GM23248 (cell line): Measurements from ENCODE around the gene CCDC85C. TPM values are rescaled to one million over a fixed set of nuclear protein-coding genes. Genes with fewer than 3 reads are reported as not detected.

Experiments used
- DNase-seq: peaks from one replicate; pipeline ENCODE4 v3.0.0-alpha.2; 2015
- H2AFZ ChIP-seq: fragments of 200-600 bp; sonication (generic); 2 replicates; pipeline ENCODE4 v1.6.1; 2016; ENCODE audit warnings: antibody characterized with exemption
- H3F3A ChIP-seq: fragments of 200-600 bp; sonication (generic); 2 replicates; pipeline ENCODE4 v1.6.1; 2016; ENCODE audit warnings: mild to moderate bottlenecking, antibody characterized with exemption, mixed run types; ENCODE audit not compliant: insufficient read depth
- H3K27ac ChIP-seq: fragments of 200-600 bp; sonication (generic); 2 replicates; pipeline ENCODE4 v1.5.1; 2016; ENCODE audit warnings: mild to moderate bottlenecking
- H3K27me3 ChIP-seq: fragments of 200-600 bp; sonication (generic); replicated peaks from 2 replicates; pipeline ENCODE4 v1.6.1; 2016; ENCODE audit warnings: mild to moderate bottlenecking; ENCODE audit not compliant: insufficient read depth
- H3K36me3 ChIP-seq: fragments of 200-600 bp; sonication (generic); 2 replicates; pipeline ENCODE4 v1.6.1; 2016; ENCODE audit warnings: low read depth, mild to moderate bottlenecking
- H3K4me1 ChIP-seq: fragments of 200-600 bp; sonication (generic); 2 replicates; pipeline ENCODE4 v1.6.1; 2016; ENCODE audit warnings: mild to moderate bottlenecking; ENCODE audit not compliant: insufficient read depth
- H3K4me2 ChIP-seq: fragments of 200-600 bp; sonication (generic); one replicate; pipeline ENCODE4 v1.6.1; 2016; ENCODE audit warnings: mild to moderate bottlenecking; ENCODE audit not compliant: unreplicated experiment
- H3K4me3 ChIP-seq: fragments of 200-600 bp; sonication (generic); 2 replicates; pipeline ENCODE4 v1.5.1; 2016; ENCODE audit warnings: mild to moderate bottlenecking
- H3K79me2 ChIP-seq: fragments of 200-600 bp; sonication (generic); 2 replicates; pipeline ENCODE4 v1.6.1; 2016; ENCODE audit warnings: mild to moderate bottlenecking; ENCODE audit not compliant: insufficient read depth
- H3K9ac ChIP-seq: fragments of 200-600 bp; sonication (generic); 2 replicates; pipeline ENCODE4 v1.6.1; 2016; ENCODE audit warnings: mild to moderate bottlenecking
- H3K9me2 ChIP-seq: fragments of 200-600 bp; sonication (generic); 2 replicates; pipeline ENCODE4 v1.6.1; 2016; ENCODE audit warnings: mixed run types, mild to moderate bottlenecking, moderate library complexity; ENCODE audit not compliant: insufficient read depth
- H3K9me3 ChIP-seq: fragments of 200-600 bp; sonication (generic); one replicate; pipeline ENCODE4 v1.6.1; 2017; ENCODE audit warnings: low read depth
- H4K20me1 ChIP-seq: fragments of 200-600 bp; sonication (generic); 2 replicates; pipeline ENCODE4 v1.6.0; 2016; ENCODE audit not compliant: insufficient read depth
- EZH2 ChIP-seq: fragments of 200-600 bp; sonication (generic); IDR thresholded peaks from 2 replicates; pipeline ENCODE4 v1.6.1; 2018; ENCODE audit warnings: antibody characterized with exemption, mild to moderate bottlenecking; ENCODE audit not compliant: insufficient read depth, poor library complexity, severe bottlenecking
- EZH2phosphoT487 ChIP-seq: fragments of 200-600 bp; sonication (generic); IDR thresholded peaks from 2 replicates; pipeline ENCODE4 v1.6.1; 2018; ENCODE audit warnings: antibody characterized with exemption, moderate library complexity, mild to moderate bottlenecking, low read depth; ENCODE audit not compliant: insufficient read depth
- WGBS, 2 experiments: methylation state at CpG; one replicate each; pipeline ENCODE4 v1.1.6; 2015 to 2017; ENCODE audit warnings: low lambda C conversion rate in 2 of 2, low coverage in 1 of 2; ENCODE audit errors: missing lambda C conversion rate in 2 of 2; 5-methylcytosine and 5-hydroxymethylcytosine counted together
- in situ Hi-C: fragments of 300-500 bp; cut with MboI; formaldehyde crosslinking; loops from 2 replicates; pipeline ENCODE4 v1.15.0; 2020
- polyA plus RNA-seq: library from polyadenylated mRNA; unstranded; fragments of >200 nt; fragmentation: Nextera tagmentation; extraction: Ambion mirVana; gene quantifications from 2 replicates; pipeline ENCODE4 v1.2.1, GENCODE V29; 2016
- total RNA-seq: library from RNA; depleted of rRNA; stranded (reverse); fragments of >200 nt; shearing (Covaris generic); gene quantifications from 2 replicates; pipeline ENCODE4 v1.2.3, GENCODE V29; 2014

CCDC85C gene
- total and polyA plus RNA-seq, 2 experiments from 2014 or later, result 0.68 to 11.0 TPM

DNA sequence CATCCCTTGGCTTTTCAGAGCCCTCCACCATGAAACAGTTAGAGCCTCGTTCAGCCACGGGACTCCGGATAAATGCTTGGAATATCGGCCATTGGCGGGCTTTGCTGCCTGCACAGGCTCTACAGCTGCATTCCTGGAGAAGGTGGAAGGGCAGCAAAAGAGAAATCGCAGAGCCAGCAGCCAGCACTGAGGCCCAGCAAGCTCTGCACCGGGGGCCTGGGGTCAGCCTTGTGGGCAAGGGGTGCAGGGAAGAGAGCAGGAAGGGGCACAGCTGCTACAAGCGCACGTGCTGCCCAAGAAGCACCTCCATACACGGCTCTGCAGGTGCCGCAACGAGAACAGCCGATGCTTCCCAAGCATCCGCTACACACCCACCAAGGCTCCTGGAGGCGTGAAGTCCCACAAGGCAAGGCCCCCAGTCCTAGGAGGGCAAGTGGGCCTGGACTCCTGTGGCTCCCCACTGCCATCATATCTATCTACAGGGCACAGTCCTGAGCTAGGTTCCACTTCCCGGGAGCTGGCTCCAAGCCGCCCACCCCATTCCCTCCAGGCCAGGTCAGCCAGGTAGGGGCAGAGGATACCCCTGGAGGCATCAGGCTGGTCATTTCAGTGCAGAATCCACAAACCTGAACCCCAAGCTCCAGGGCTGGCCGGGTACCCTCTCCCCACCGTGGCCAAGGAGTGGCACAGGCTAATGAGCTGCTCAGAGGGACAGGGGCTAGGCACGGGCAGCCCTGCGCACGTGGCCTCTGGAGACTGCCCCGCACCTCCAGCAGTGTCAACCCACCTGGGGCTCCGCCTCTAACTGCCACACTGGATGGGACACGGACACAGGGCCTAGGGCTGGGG, 82.6 kb downstream of the CCDC85C start:
- H3K9me2 ChIP-seq, result no peaks in the 10 kb centered on the region
- TF ChIP-seq EZH2phosphoT487 (no peak), EZH2 (no peak)
- no peak for DNase-seq
- H3K36me3 ChIP-seq, result no peaks in the 10 kb centered on the region
- H3K4me3 ChIP-seq, result no peak overlapping the region
- H4K20me1 ChIP-seq, result no peaks in the 10 kb centered on the region
- no peak overlapping the region for H3K9ac ChIP-seq
- H3K27me3 ChIP-seq, result no peaks in the 10 kb centered on the region
- WGBS, 2 experiments, result 88 to 89% methylated on average over 24 to 25 of the region's 25 CpGs
- no peak overlapping the region for H2AFZ ChIP-seq
- no peak overlapping the region for H3K4me2 ChIP-seq
- no peaks in the 10 kb centered on the region for H3K9me3 ChIP-seq
- in situ Hi-C loops, result loop anchor here (5.0 to 10.0 kb wide), 2 partner anchors 101 to 373 kb away; no protein-coding TSS in a partner anchor
- H3K27ac ChIP-seq, result no peak overlapping the region
- peaks cover 18% of the 10 kb centered on the region for H3K4me1 ChIP-seq
- no peaks in the 10 kb centered on the region for H3K79me2 ChIP-seq
- no peaks in the 10 kb centered on the region for H3F3A ChIP-seq

DNA sequence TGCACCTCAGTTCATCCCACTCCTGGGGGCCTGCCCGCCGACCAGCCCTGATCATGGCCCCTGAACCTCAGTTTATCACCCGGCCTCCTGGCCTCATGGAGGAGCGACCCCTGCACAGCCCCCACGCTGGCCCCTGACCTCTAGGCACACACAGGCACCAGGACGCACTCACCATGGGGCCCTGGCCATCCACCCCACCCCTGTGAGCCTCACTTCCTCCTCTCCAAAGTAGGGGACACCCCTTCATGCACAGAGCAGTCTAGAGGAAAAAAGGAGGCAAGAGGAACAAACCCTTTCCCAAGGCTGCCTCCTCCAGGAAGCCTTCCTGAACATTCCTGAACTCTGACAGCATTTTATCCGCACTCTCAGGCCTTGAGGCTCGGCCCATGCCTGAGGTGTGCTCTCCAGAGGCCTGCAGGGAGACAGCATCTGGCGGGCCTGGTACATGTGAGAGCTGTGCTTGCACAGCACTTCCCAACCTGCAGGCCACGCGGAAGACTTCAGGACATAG, 83.4 kb downstream of the CCDC85C start:
- Histone ChIP-seq H3K9ac (no peak overlapping the region), H3K27ac (no peak overlapping the region), H3K4me2 (no peak overlapping the region), H3K4me1 (peaks cover 18% of the 10 kb centered on the region), H3K4me3 (no peak overlapping the region), H3K9me3 (no peaks in the 10 kb centered on the region), H3K79me2 (no peaks in the 10 kb centered on the region), H3K36me3 (no peaks in the 10 kb centered on the region), H3F3A (no peaks in the 10 kb centered on the region), H2AFZ (no peak overlapping the region), H3K27me3 (no peaks in the 10 kb centered on the region), H3K9me2 (no peaks in the 10 kb centered on the region), H4K20me1 (no peaks in the 10 kb centered on the region)
- in situ Hi-C loops, result loop anchor here (5.0 to 10.0 kb wide), 2 partner anchors 102 to 374 kb away; no protein-coding TSS in a partner anchor
- WGBS, 2 experiments, result 75 to 78% methylated on average over 11 of the region's 11 CpGs
- no peak for TF ChIP-seq EZH2phosphoT487
- no peak for TF ChIP-seq EZH2
- DNase-seq, result no peak

DNA sequence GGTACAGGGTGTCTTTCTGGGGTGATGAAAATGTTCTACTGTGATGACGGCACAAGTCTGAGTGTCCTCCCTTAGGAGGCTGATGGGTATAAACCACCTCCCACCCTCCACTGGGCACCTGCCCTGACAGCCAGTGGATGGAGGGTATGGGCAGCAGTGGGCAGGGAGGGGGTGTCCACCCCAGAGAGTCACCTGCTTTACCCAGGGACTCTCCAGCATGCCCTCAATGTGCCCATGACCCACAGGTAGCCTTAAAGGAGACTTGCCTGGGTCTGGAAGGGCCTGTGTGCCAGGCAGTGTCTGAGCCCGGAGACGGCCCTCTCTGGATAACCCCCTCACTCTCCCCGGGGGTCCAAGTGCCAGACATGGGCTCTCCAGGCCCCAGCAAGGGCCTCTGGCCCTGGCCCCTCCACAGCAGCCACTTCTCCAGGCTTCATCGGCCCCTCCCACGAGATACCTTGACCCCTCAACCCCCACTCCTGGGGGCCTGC, 84.0 kb downstream of the CCDC85C start:
- H3K79me2 ChIP-seq, result no peaks in the 10 kb centered on the region
- H3K9me3 ChIP-seq, result no peaks in the 10 kb centered on the region
- H2AFZ ChIP-seq, result no peak overlapping the region
- no peak for TF ChIP-seq EZH2
- TF ChIP-seq EZH2phosphoT487, result no peak
- 79 to 87% methylated on average over 4 to 6 of the region's 6 CpGs for WGBS, 2 experiments
- no peak overlapping the region for H3K4me3 ChIP-seq
- no peak for DNase-seq
- H3K27ac ChIP-seq, result no peak overlapping the region
- no peaks in the 10 kb centered on the region for H4K20me1 ChIP-seq
- peaks cover 18% of the 10 kb centered on the region for H3K4me1 ChIP-seq
- no peak overlapping the region for H3K9ac ChIP-seq
- no peaks in the 10 kb centered on the region for H3K36me3 ChIP-seq
- no peaks in the 10 kb centered on the region for H3K9me2 ChIP-seq
- no peaks in the 10 kb centered on the region for H3F3A ChIP-seq
- no peak overlapping the region for H3K4me2 ChIP-seq
- in situ Hi-C loops, result loop anchor here (5.0 to 10.0 kb wide), 2 partner anchors 102 to 375 kb away; no protein-coding TSS in a partner anchor
- no peaks in the 10 kb centered on the region for H3K27me3 ChIP-seq

DNA sequence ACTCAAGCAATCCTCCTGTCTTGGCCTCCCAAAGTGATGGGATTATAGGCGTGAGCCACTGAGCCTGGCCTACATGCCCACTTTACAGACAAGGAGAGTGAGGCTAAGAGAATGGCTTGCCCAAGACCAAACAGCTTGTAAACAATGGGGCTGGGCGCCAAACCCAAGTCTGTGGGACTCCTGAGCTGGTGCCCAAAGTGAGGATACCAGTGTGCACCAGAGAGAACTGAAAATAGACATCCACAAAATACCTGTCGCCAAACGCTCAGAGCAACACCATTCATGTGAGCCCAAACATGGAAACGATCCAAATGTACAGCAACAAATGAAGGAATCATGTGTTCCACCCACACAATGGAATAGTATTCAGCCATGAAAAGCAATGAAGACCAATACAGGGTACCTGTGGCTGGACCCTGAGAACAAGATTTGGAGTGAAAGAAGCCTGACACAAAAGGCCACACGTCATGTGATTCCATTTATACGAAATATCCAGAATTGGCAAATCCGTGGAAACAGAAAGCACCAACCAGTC, 84.6 kb downstream of the CCDC85C start:
- no peaks in the 10 kb centered on the region for H3K27me3 ChIP-seq
- H2AFZ ChIP-seq, result no peak overlapping the region
- no peaks in the 10 kb centered on the region for H3F3A ChIP-seq
- WGBS, 2 experiments, result 83% methylated on average over 8 of the region's 8 CpGs
- H3K4me3 ChIP-seq, result no peak overlapping the region
- H3K79me2 ChIP-seq, result no peaks in the 10 kb centered on the region
- no peak for TF ChIP-seq EZH2
- TF ChIP-seq EZH2phosphoT487, result no peak
- no peak overlapping the region for H3K9ac ChIP-seq
- H3K4me1 ChIP-seq, result peaks cover 18% of the 10 kb centered on the region
- DNase-seq, result no peak
- H3K36me3 ChIP-seq, result no peaks in the 10 kb centered on the region
- no peak overlapping the region for H3K27ac ChIP-seq
- no peaks in the 10 kb centered on the region for H3K9me3 ChIP-seq
- no peaks in the 10 kb centered on the region for H3K9me2 ChIP-seq
- H4K20me1 ChIP-seq, result no peaks in the 10 kb centered on the region
- in situ Hi-C loops, result no loop called here
- no peak overlapping the region for H3K4me2 ChIP-seq
